ENCODE measurements around the gene NCKAP5. TPM values are rescaled to one million over a fixed set of nuclear protein-coding genes. Genes with fewer than 3 reads are reported as not detected.

The NCKAP5 gene
- total and polyA plus RNA-seq, 8 donors = 0.23 to 1.5 (median 0.44) TPM

GRCh38 chr2:132697556-132698205 is 870.6 kb downstream of the NCKAP5 start:
- no peak overlapping the region for H3K4me3 ChIP-seq
- no peaks in the 10 kb centered on the region for H3K9me3 ChIP-seq
- FAIRE-seq (no peak), ATAC-seq (no peak), DNase-seq (no peak)
- WGBS, 2 donors = 65 to 70% methylated on average over 4 of the region's 4 CpGs
- no peak for TF ChIP-seq CTCF (IDR thresholded peaks at IDR 0.05)
- H3K36me3 ChIP-seq = no peaks in the 10 kb centered on the region
- no peak overlapping the region for H3K27ac ChIP-seq
- no peaks in the 10 kb centered on the region for H3K27me3 ChIP-seq
- intact Hi-C loops (cut with DNase I) = no loop called here
- no peaks in the 10 kb centered on the region for H3K4me1 ChIP-seq

- no peak overlapping the region for H3K27ac ChIP-seq
- no peaks in the 10 kb centered on the region for H3K36me3 ChIP-seq
- ATAC-seq (no peak), FAIRE-seq (no peak), DNase-seq (no peak)
- intact Hi-C loops (cut with DNase I) = no loop called here
- 91 to 92% methylated on average over 1 of the region's 1 CpG for WGBS, 2 donors
- no peaks in the 10 kb centered on the region for H3K27me3 ChIP-seq
- no peak for TF ChIP-seq CTCF (IDR thresholded peaks at IDR 0.05)
- H3K9me3 ChIP-seq = no peaks in the 10 kb centered on the region
- no peaks in the 10 kb centered on the region for H3K4me1 ChIP-seq
- H3K4me3 ChIP-seq = no peak overlapping the region
Measured at GRCh38 chr2:132692816-132693215, 875.4 kb downstream of the NCKAP5 start.

- Histone ChIP-seq H3K36me3 (no peaks in the 10 kb centered on the region), H3K4me3 (no peak overlapping the region), H3K9me3 (no peaks in the 10 kb centered on the region), H3K4me1 (no peaks in the 10 kb centered on the region), H3K27ac (no peak overlapping the region), H3K27me3 (no peaks in the 10 kb centered on the region)
- no peak for ATAC-seq
- intact Hi-C loops (cut with DNase I) = no loop called here
- 81 to 94% methylated on average over 4 of the region's 4 CpGs for WGBS, 2 donors
- FAIRE-seq = no peak
- TF ChIP-seq CTCF (IDR thresholded peaks at IDR 0.05) = no peak
- no peak for DNase-seq
Measured at GRCh38 chr2:132691556-132691955, 876.7 kb downstream of the NCKAP5 start.

- FAIRE-seq = no peak
- WGBS, 2 donors = 56 to 63% methylated on average over 1 of the region's 1 CpG
Measured at GRCh38 chr2:132690664-132691303, 877.5 kb downstream of the NCKAP5 start.

More at GRCh38 chr2:132690664-132691303, 877.5 kb downstream of the NCKAP5 start:
- Histone ChIP-seq H3K36me3 (no peaks in the 10 kb centered on the region), H3K4me1 (no peaks in the 10 kb centered on the region), H3K4me3 (no peak overlapping the region), H3K27ac (no peak overlapping the region), H3K27me3 (no peaks in the 10 kb centered on the region), H3K9me3 (no peaks in the 10 kb centered on the region)
- no peak for ATAC-seq
- DNase-seq = no peak
- intact Hi-C loops (cut with DNase I) = no loop called here
- TF ChIP-seq CTCF (IDR thresholded peaks at IDR 0.05) = no peak

Measured in pancreas (tissue), 10 donors.